ENCODE measurements around the gene PBX1. TPM values are rescaled to one million over a fixed set of nuclear protein-coding genes. Genes with fewer than 3 reads are reported as not detected.
"Not testable (repeated sequence)": the region's sequence is repeated elsewhere in the genome, so short reads cannot be mapped to it uniquely, and the experiment has no call there.

The PBX1 gene
- total RNA-seq, 4 donors from 2014 or later = 14.4 to 34.6 (median 22.0) TPM

- H3K27me3 ChIP-seq = no peaks in the 10 kb centered on the region
- H3K4me1 ChIP-seq = peaks cover 47% of the 10 kb centered on the region
- H3K27ac ChIP-seq = no peak overlapping the region
- H3K36me3 ChIP-seq = no peaks in the 10 kb centered on the region
- no peak for TF ChIP-seq POLR2AphosphoS5 (IDR thresholded peaks at IDR 0.05)
- no peak for TF ChIP-seq POLR2A (IDR thresholded peaks at IDR 0.05)
- no peak for TF ChIP-seq EP300 (IDR thresholded peaks at IDR 0.05)
- TF ChIP-seq CTCF (IDR thresholded peaks at IDR 0.05) = no peak
- H3K4me3 ChIP-seq = no peak overlapping the region
- 62% methylated on average over 2 of the region's 2 CpGs for WGBS
- no peaks in the 10 kb centered on the region for H3K9me3 ChIP-seq
- no peak for DNase-seq (ENCODE audit: low spot score in 2 of 2)
Measured at GRCh38 chr1:164648636-164649035, 89.7 kb downstream of the PBX1 start.

- no peak for DNase-seq (ENCODE audit: low spot score in 2 of 2)
- peaks cover 47% of the 10 kb centered on the region for H3K4me1 ChIP-seq
- no peaks in the 10 kb centered on the region for H3K27me3 ChIP-seq
- H3K9me3 ChIP-seq = no peaks in the 10 kb centered on the region
- WGBS = 84% methylated on average over 4 of the region's 4 CpGs
- no peak overlapping the region for H3K4me3 ChIP-seq
- TF ChIP-seq CTCF (IDR thresholded peaks at IDR 0.05) = no peak
- H3K36me3 ChIP-seq = no peaks in the 10 kb centered on the region
- H3K27ac ChIP-seq = no peak overlapping the region
Measured at GRCh38 chr1:164649146-164649545, 90.2 kb downstream of the PBX1 start.

GRCh38 chr1:164650531-164650930 is 91.5 kb downstream of the PBX1 start:
- no peak for DNase-seq (ENCODE audit: low spot score in 2 of 2)
- no peak overlapping the region for H3K27ac ChIP-seq
- peaks cover 35% of the 10 kb centered on the region for H3K4me1 ChIP-seq
- TF ChIP-seq CTCF (IDR thresholded peaks at IDR 0.05) = no peak
- TF ChIP-seq POLR2A (IDR thresholded peaks at IDR 0.05) = no peak
- no peak for TF ChIP-seq EP300 (IDR thresholded peaks at IDR 0.05)
- TF ChIP-seq POLR2AphosphoS5 (IDR thresholded peaks at IDR 0.05) = no peak
- no peaks in the 10 kb centered on the region for H3K27me3 ChIP-seq
- H3K9me3 ChIP-seq = no peaks in the 10 kb centered on the region
- no peaks in the 10 kb centered on the region for H3K36me3 ChIP-seq
- H3K4me3 ChIP-seq = no peak overlapping the region
- WGBS = 88% methylated on average over 2 of the region's 2 CpGs

GRCh38 chr1:164651351-164651951 is 92.5 kb downstream of the PBX1 start:
- no peak for DNase-seq (ENCODE audit: low spot score in 2 of 2)
- no peak for TF ChIP-seq CTCF (IDR thresholded peaks at IDR 0.05)
- no peak for TF ChIP-seq EP300 (IDR thresholded peaks at IDR 0.05)
- TF ChIP-seq POLR2A (IDR thresholded peaks at IDR 0.05) = no peak
- no peak for TF ChIP-seq POLR2AphosphoS5 (IDR thresholded peaks at IDR 0.05)
- no peak overlapping the region for H3K27ac ChIP-seq
- H3K27me3 ChIP-seq = no peaks in the 10 kb centered on the region
- peaks cover 35% of the 10 kb centered on the region for H3K4me1 ChIP-seq
- WGBS = 54% methylated on average over 13 of the region's 13 CpGs
- H3K9me3 ChIP-seq = no peaks in the 10 kb centered on the region
- H3K4me3 ChIP-seq = no peak overlapping the region
- H3K36me3 ChIP-seq = no peaks in the 10 kb centered on the region

- H3K9me3 ChIP-seq; H3K27me3 ChIP-seq; DNase-seq (ENCODE audit: low spot score in 2 of 2); H3K4me3 ChIP-seq; H3K36me3 ChIP-seq; H3K27ac ChIP-seq: not testable (repeated sequence)
- 87% methylated on average over 6 of the region's 6 CpGs for WGBS
- H3K4me1 ChIP-seq = peaks cover 27% of the 10 kb centered on the region
Measured at GRCh38 chr1:164652969-164653368, 94.0 kb downstream of the PBX1 start.

GRCh38 chr1:164653705-164654104 is 94.7 kb downstream of the PBX1 start:
- H3K9me3 ChIP-seq = no peaks in the 10 kb centered on the region
- H3K4me1 ChIP-seq = peaks cover 20% of the 10 kb centered on the region
- no peak for DNase-seq (ENCODE audit: low spot score in 2 of 2)
- WGBS = 95% methylated on average over 3 of the region's 3 CpGs
- H3K36me3 ChIP-seq = no peaks in the 10 kb centered on the region
- no peak overlapping the region for H3K27ac ChIP-seq
- TF ChIP-seq POLR2A (IDR thresholded peaks at IDR 0.05) (no peak), POLR2AphosphoS5 (IDR thresholded peaks at IDR 0.05) (no peak), CTCF (IDR thresholded peaks at IDR 0.05) (no peak), EP300 (IDR thresholded peaks at IDR 0.05) (no peak)
- H3K27me3 ChIP-seq = no peaks in the 10 kb centered on the region
- H3K4me3 ChIP-seq = no peak overlapping the region
